CD4-positive, alpha-beta T cell treated with Interleukin-2 at 100 ng/mL for 4 hours (primary cell): ENCODE results near the gene SLC6A9.

Source experiments
- DNase-seq: peaks from one replicate; pipeline ENCODE4 v3.0.0-alpha.2; 2020; ENCODE audit warnings: low spot score

SLC6A9 gene

GRCh38 chr1:44002165-44002564 lies 29.1 kb downstream of the SLC6A9 start:
- DNase-seq = no peak

- no peak for DNase-seq
Observed at GRCh38 chr1:44000122-44000665, 31.1 kb downstream of the SLC6A9 start.

- no peak for DNase-seq
Observed at GRCh38 chr1:43999455-43999854, 31.8 kb downstream of the SLC6A9 start.

DNA sequence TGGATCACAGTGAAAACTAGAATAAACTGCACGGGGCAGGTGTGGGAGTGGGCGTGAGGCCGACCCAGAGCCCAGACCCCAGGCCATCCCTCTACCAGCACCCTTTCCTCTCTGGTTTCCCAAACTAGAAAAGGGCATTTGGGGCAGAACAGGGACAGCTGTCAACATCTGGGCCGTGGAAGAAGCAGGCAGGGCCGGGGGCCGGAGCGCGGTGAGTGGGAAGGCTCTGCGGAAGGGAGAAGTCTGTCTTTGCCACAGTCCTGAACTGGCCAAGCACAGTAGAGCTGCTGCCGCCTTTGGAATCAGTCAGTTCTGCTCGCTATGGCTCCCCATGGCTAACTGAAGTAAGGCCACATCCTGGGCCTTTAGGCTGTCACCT lies 33.3 kb downstream of the SLC6A9 start:
- no peak for DNase-seq

GRCh38 chr1:43997295-43997999 lies 33.8 kb downstream of the SLC6A9 start:
- DNase-seq = no peak

- no peak for DNase-seq
Observed at GRCh38 chr1:43996733-43997115, 34.5 kb downstream of the SLC6A9 start.

DNA sequence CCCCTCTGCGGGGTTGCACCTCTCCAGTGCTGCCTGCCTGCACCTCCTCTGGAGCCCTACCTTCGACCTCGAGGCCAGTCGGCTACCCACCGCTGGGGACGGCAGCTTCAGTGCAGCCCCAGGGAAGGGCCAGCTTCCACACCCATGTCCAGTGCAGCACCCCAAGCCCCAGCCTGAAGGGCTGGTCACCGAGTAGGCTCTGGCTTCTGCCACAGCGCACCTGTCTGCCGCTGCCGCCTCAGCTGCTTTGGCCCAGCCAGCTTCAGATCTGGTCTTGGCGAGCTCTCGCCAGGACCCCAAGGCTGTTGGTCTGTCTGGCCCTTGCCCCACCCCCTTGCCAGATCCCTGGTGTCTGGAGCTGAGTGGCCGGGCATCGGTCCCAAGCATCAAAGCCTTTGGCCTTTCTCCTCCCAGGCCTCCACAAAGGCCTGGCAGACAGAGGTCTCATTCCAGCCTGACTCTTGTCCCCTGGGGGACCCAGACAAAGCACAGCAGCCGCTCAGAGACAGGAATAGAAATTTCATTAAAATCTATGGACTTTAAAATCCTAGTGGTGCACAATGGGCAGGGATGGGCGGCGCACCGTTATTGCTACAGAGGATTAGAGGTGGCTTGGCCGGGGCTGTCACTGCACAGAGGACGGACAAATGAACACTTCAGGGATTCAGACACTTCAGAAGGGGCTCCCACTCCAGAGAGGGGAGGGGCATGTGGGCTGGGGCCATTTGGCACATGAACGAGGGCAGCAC lies 35.1 kb downstream of the SLC6A9 start:
- DNase-seq = no peak

- no peak for DNase-seq
Observed at GRCh38 chr1:43994794-43995790, 36.2 kb downstream of the SLC6A9 start.

GRCh38 chr1:43994071-43994470 lies 37.2 kb downstream of the SLC6A9 start:
- DNase-seq = no peak

GRCh38 chr1:43993206-43993914 lies 37.9 kb downstream of the SLC6A9 start:
- no peak for DNase-seq

DNA sequence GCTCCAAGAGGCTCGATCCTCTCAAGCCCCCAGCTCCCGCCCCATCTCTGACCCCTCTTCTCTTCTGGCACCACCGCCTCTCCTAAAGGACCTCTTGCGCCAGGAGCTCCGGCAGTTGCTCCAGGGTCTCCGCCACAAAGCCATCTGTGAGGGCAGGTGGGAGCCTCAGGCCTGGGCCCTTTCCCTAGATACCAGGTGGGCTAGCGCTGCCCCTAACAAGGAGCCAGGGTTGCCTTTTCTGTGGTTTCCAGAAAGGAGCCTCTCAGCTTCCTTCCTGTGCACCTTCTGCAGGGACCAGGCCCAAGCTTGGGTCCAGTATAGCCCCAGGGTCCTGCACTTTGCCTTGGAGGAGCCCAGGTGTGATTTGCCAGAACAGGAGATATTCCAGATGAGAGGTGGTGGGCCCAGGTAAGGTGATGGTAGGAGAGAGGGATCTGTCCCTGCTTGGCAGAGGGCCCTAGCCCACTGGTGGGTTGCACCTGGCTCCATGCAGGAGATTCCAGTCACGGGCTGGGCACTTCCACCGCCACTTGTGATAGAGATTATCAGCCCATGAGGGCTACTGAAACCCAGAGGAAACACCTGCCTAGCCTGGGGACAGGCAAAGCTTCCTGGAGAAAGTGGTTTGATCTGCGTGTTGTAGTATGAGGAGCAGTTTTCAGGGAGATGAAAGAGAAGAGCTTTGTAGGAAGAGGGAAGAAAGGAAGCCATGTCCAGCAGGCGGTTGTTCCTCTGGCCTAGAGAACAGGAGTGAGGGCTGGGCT lies 38.8 kb downstream of the SLC6A9 start:
- no peak for DNase-seq

DNA sequence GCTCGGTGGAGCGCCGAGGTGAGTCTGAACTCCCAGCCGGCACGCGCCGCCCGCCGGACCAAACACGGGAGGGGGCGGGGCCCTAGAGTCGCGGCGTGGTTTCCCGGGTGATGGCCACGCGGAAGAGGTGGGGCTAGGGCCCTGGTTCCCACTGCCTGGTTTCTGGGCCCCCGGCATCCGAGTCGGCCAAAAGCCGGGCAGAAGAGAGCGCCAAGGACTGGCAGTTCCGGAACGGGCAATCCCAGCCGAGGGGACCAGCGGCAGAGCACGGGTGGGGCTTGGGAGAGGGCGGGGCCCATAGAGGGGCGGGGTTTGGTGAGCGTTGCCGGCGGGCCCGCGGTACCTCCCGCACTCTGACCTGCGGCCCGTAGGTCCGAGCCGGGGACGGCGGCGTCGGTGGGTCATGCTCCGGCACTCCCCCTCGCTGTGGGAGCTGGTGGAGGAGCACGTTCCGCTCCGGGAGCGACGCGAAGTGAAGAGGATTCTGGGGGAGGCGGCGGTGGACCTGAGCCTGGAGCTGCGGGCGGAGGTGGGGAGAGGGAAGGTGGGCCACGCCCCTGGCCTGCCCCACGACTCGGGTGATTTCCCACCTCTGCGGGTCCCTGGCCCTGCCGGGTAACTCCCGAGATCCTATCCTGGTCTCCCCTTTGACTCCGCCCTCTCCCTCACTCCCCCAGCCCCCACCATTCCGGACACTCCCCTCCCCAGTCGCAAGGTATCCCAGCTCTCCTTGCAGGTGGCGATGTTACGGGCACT lies 39.6 kb downstream of the SLC6A9 start, which contains the start of gene CCDC24:
CCDC24 (plus strand) TSS at position 124 of the 756 bp plus-strand sequence; CDS start at position 404, 280 bp downstream.
- peak; percentile 70 for DNase-seq

DNA sequence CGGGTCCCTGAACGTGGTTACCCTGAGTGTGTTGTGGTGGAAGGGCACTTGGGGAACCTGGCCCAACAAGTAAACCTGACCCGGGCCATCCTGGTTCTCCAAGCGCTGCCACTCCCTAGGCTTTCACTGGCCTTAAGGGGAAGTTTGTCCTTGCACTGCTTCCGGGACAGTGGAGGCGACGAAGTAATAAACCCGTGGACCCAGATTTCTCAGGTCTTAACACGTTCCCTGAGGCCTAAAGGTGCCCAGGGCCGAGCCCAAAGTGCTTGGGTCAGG lies 40.1 kb downstream of the SLC6A9 start:
- DNase-seq = no peak

DNA sequence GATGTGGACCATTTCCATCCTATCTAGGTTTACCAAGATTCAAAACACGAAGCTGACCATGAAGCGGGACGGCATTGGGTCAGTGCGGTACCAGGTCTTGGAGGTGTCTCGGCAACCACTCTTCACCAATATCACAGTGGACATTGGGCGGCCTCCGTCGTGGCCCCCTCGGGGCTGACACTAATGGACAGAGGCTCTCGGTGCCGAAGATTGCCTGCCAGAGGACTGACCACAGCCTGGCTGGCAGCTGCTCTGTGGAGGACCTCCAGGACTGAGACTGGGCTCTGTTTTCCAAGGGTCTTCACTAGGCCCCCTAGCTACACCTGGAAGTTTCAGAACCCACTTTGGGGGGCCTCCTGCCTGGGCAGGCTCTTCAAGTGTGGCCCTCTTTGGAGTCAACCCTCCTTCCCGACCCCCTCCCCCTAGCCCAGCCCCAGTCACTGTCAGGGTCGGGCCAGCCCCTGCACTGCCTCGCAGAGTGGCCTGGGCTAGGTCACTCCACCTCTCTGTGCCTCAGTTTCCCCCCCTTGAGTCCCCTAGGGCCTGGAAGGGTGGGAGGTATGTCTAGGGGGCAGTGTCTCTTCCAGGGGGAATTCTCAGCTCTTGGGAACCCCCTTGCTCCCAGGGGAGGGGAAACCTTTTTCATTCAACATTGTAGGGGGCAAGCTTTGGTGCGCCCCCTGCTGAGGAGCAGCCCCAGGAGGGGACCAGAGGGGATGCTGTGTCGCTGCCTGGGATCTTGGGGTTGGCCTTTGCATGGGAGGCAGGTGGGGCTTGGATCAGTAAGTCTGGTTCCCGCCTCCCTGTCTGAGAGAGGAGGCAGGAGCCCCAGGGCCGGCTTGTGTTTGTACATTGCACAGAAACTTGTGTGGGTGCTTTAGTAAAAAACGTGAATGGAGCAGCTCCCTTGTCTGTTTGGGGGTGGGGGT lies 40.7 kb downstream of the SLC6A9 start:
- DNase-seq = no peak

DNA sequence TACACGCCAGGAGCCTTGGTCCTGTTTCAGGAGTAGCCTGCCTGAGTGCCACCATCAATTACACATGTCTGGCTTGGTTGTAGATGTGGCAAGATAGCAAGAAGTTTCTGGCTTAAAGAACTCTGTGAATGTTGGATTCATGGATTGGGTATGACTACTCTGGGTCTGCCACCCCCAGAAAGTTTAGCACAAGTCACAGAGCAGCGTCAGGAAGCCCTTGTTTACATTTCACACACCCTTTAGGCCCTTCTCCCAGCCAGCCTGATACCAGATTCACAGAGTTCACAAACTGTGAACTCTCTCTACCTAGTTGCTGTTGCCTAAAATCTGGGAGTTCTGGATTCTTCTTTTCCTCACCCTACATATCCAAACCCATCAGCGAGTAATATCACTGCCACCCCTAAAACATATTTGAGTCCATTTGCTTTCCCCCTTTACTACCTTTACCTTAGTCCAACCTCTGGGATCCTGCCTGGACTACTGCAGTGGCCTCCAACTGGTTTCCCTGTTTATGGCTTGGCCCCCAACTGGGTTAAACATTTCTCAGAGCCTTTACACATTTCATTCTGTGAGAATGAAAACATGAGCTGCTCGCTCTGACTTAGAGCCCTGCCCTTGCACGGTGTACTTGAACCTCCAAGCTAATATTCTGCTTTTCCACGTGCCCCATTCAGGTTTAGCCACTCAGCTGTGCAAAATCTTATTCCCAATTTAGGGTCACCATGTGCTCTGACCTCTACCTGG lies 43.9 kb downstream of the SLC6A9 start:
- DNase-seq = no peak

- no peak for DNase-seq
Observed at GRCh38 chr1:43986712-43987111, 44.5 kb downstream of the SLC6A9 start.

- DNase-seq = no peak
Observed at GRCh38 chr1:43985984-43986595, 45.2 kb downstream of the SLC6A9 start.

DNA sequence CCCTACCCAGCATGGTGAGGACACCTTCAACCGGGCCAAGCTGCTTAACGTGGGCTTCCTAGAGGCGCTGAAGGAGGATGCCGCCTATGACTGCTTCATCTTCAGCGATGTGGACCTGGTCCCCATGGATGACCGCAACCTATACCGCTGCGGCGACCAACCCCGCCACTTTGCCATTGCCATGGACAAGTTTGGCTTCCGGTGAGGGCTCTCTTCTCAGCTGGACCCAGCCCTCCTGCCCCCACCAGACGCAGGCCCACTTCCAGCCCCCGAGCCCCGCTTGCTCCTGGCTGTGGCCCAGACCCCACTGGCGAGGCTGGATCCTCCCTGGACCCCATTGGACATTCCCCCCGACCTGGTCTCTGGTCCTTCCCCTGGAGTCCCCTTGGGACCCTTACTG lies 46.4 kb downstream of the SLC6A9 start:
- DNase-seq = no peak
